Measurements from ENCODE around the gene EAF2. TPM values are rescaled to one million over a fixed set of nuclear protein-coding genes. Genes with fewer than 3 reads are reported as not detected.
A peak's percentile ranks its signal among the peaks of the same experiment; 100 is the strongest.
"Not testable (repeated sequence)": the region's sequence is repeated elsewhere in the genome, so short reads cannot be mapped to it uniquely, and the experiment has no call there.

EAF2 gene
- total RNA-seq, 1 donor from 2014 or later = 0.40 TPM

GRCh38 chr3:121863247-121863646 lies 28.2 kb downstream of the EAF2 start:
- not testable (repeated sequence) for DNase-seq (ENCODE audit: low read depth in 2 of 2)

GRCh38 chr3:121863801-121864200 lies 28.8 kb downstream of the EAF2 start:
- no peak for DNase-seq (ENCODE audit: low read depth in 2 of 2)

- no peak for DNase-seq (ENCODE audit: low read depth in 2 of 2)
These were observed 34.7 kb downstream of the EAF2 start for GRCh38 chr3:121869736-121870135.

GRCh38 chr3:121870717-121871116 lies 35.7 kb downstream of the EAF2 start:
- no peak for DNase-seq (ENCODE audit: low read depth in 2 of 2)

- no peak for DNase-seq (ENCODE audit: low read depth in 2 of 2)
These were observed 36.4 kb downstream of the EAF2 start for GRCh38 chr3:121871430-121871829.

GRCh38 chr3:121878411-121878810 lies 43.4 kb downstream of the EAF2 start:
- DNase-seq (ENCODE audit: low read depth in 2 of 2) = no peak

GRCh38 chr3:121883507-121883906 lies 48.5 kb downstream of the EAF2 start:
- DNase-seq (ENCODE audit: low read depth in 2 of 2) = peak; percentile 43 to 50

GRCh38 chr3:121885386-121885785 lies 50.4 kb downstream of the EAF2 start:
- DNase-seq (ENCODE audit: low read depth in 2 of 2) = no peak

GRCh38 chr3:121894301-121894990 lies 59.4 kb downstream of the EAF2 start, which contains the start of gene SLC15A2:
Gene SLC15A2, plus strand, starts transcription at chr3:121894401. Its CDS starts 76 bp downstream, at chr3:121894477.
- peak in 1 of 2 donors; percentile 3 for DNase-seq (ENCODE audit: low read depth in 2 of 2)

- no peak for DNase-seq (ENCODE audit: low read depth in 2 of 2)
These were observed 60.1 kb downstream of the EAF2 start for GRCh38 chr3:121895121-121895520.

- DNase-seq (ENCODE audit: low read depth in 2 of 2) = no peak
These were observed 60.7 kb downstream of the EAF2 start for GRCh38 chr3:121895736-121896135.

- no peak for DNase-seq (ENCODE audit: low read depth in 2 of 2)
These were observed 61.8 kb downstream of the EAF2 start for GRCh38 chr3:121896823-121897222.

- no peak for DNase-seq (ENCODE audit: low read depth in 2 of 2)
These were observed 62.3 kb downstream of the EAF2 start for GRCh38 chr3:121897296-121897695.

- no peak for DNase-seq (ENCODE audit: low read depth in 2 of 2)
These were observed 78.4 kb downstream of the EAF2 start for GRCh38 chr3:121913305-121913990.

- DNase-seq (ENCODE audit: low read depth in 2 of 2) = no peak
These were observed 79.3 kb downstream of the EAF2 start for GRCh38 chr3:121914081-121914998.

GRCh38 chr3:121916189-121916588 lies 81.2 kb downstream of the EAF2 start:
- no peak for DNase-seq (ENCODE audit: low read depth in 2 of 2)

- DNase-seq (ENCODE audit: low read depth in 2 of 2) = no peak
These were observed 83.9 kb downstream of the EAF2 start for GRCh38 chr3:121918779-121919483.

GRCh38 chr3:121924734-121925133 lies 89.7 kb downstream of the EAF2 start:
- no peak for DNase-seq (ENCODE audit: low read depth in 2 of 2)

- no peak for DNase-seq (ENCODE audit: low read depth in 2 of 2)
These were observed 91.4 kb downstream of the EAF2 start for GRCh38 chr3:121926380-121926779.
